Erythroblast (primary cell): ENCODE measurements around the gene BCLAF3.

Experiments used
- GATA1 ChIP-seq: IDR thresholded peaks from 2 replicates; pipeline ENCODE4 v1.6.1; 2011; ENCODE audit warnings: low read depth, mild to moderate bottlenecking, control low read depth, low read length, moderate library complexity
- POLR2A ChIP-seq: IDR thresholded peaks from 2 replicates; pipeline ENCODE4 v1.6.1; 2011; ENCODE audit warnings: mild to moderate bottlenecking, low read length

- TF ChIP-seq POLR2A: no peak
- TF ChIP-seq GATA1: no peak
Measured at GRCh38 chrX:20037186-20037585, 46.3 kb upstream of the BCLAF3 start.
